Upper lobe of left lung (tissue), 6 donors: ENCODE data around the gene RGL1. TPM values are rescaled to one million over a fixed set of nuclear protein-coding genes. Genes with fewer than 3 reads are reported as not detected.

ENCODE experiments used
- ATAC-seq, 2 donors: fragments of 200-7000 bp; cut with Tn5 transposase; one replicate each; pipeline ENCODE4 v1.9.1; 2022; ENCODE audit warnings: mild to moderate bottlenecking in 2 of 2, moderate library complexity in 2 of 2; ENCODE audit not compliant: low FRiP score in 2 of 2
- DNase-seq, 2 donors: peaks; one replicate each; pipeline ENCODE4 v3.0.0-alpha.2; 2019 to 2020
- H3K27ac ChIP-seq, 4 donors: fragments of 200-600 bp; sonication (generic); one replicate each; pipeline ENCODE4 v1.5.1; 2016 to 2019
- H3K27me3 ChIP-seq, 4 donors: fragments of 200-600 bp; sonication (generic); one replicate each; pipeline ENCODE4 v1.5.1; 2017 to 2019
- H3K36me3 ChIP-seq, 4 donors: fragments of 200-600 bp; sonication (generic); one replicate each; pipeline ENCODE4 v1.5.1; 2016 to 2019
- H3K4me1 ChIP-seq, 4 donors: fragments of 200-600 bp; sonication (generic); one replicate each; pipeline ENCODE4 v1.5.1; 2018 to 2019
- H3K4me3 ChIP-seq, 4 donors: fragments of 200-600 bp; sonication (generic); one replicate each; pipeline ENCODE4 v1.5.1; 2017 to 2019; ENCODE audit warnings: mild to moderate bottlenecking in 2 of 4, moderate library complexity in 1 of 4
- H3K9me3 ChIP-seq, 4 donors: fragments of 200-600 bp; sonication (generic); one replicate each; pipeline ENCODE4 v1.5.1; 2018 to 2019
- EP300 ChIP-seq, 4 donors: sonication (generic); formaldehyde crosslinking; IDR thresholded peaks; one replicate each; pipeline ENCODE4 v1.5.1; 2017; ENCODE audit warnings: antibody characterized with exemption in 4 of 4, control low read depth in 2 of 4
- POLR2A ChIP-seq, 4 donors: fragments of 450-650 bp; IDR thresholded peaks; one replicate each; pipeline ENCODE4 v1.5.1; 2016 to 2017; ENCODE audit warnings: antibody characterized with exemption in 4 of 4, mild to moderate bottlenecking in 2 of 4
- POLR2AphosphoS5 ChIP-seq, 2 donors: sonication (generic); formaldehyde crosslinking; IDR thresholded peaks; one replicate each; pipeline ENCODE4 v1.5.1; 2017; ENCODE audit warnings: antibody characterized with exemption in 2 of 2
- WGBS, 2 donors: methylation state at CpG; one replicate each; pipeline ENCODE4 v1.1.5; 2017 to 2018; 5-methylcytosine and 5-hydroxymethylcytosine counted together
- total RNA-seq, 6 donors: library from RNA; depleted of rRNA in 4 of 6; stranded (reverse); fragments of >200 nt in 4 of 6; gene quantifications; one replicate each; pipeline versions ENCODE4 v1.1.0 to v1.2.1, GENCODE V29; 2016 to 2021
- TF ChIP-seq, protein P1 (sequence below), 6 experiments: fragments of 450-650 bp in 4 of 6; fragments of 200-600 bp in 2 of 6; sonication (generic) in 2 of 6; IDR thresholded peaks; one replicate each; pipeline ENCODE4 v1.5.1; 2016 to 2019; ENCODE audit warnings: antibody characterized with exemption in 6 of 6
- donor health status: DM: no; HTN: no; CAD: no; lungs with moderate emphysema.
- donor health status: DM: no; HTN: yes; CAD: no; lungs with severe emphysema.

Gene RGL1
- total RNA-seq, 6 donors from 2014 or later: 24.1 to 38.9 (median 26.7) TPM

- no peaks in the 10 kb centered on the region for H3K36me3 ChIP-seq
- no peak overlapping the region for H3K27ac ChIP-seq
- no peaks in the 10 kb centered on the region for H3K4me1 ChIP-seq
- H3K27me3 ChIP-seq: no peaks in the 10 kb centered on the region
- 85% methylated on average over 5 of the region's 5 CpGs for WGBS, 2 donors
- H3K9me3 ChIP-seq: no peaks in the 10 kb centered on the region
- no peak overlapping the region for H3K4me3 ChIP-seq
- ATAC-seq (no peak), DNase-seq (no peak)
- TF ChIP-seq POLR2AphosphoS5 (IDR thresholded peaks at IDR 0.05): no peak
- TF ChIP-seq, protein P1, sequence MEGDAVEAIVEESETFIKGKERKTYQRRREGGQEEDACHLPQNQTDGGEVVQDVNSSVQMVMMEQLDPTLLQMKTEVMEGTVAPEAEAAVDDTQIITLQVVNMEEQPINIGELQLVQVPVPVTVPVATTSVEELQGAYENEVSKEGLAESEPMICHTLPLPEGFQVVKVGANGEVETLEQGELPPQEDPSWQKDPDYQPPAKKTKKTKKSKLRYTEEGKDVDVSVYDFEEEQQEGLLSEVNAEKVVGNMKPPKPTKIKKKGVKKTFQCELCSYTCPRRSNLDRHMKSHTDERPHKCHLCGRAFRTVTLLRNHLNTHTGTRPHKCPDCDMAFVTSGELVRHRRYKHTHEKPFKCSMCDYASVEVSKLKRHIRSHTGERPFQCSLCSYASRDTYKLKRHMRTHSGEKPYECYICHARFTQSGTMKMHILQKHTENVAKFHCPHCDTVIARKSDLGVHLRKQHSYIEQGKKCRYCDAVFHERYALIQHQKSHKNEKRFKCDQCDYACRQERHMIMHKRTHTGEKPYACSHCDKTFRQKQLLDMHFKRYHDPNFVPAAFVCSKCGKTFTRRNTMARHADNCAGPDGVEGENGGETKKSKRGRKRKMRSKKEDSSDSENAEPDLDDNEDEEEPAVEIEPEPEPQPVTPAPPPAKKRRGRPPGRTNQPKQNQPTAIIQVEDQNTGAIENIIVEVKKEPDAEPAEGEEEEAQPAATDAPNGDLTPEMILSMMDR (IDR thresholded peaks at IDR 0.05): no peak
- no peak for TF ChIP-seq EP300 (IDR thresholded peaks at IDR 0.05)
- TF ChIP-seq POLR2A (IDR thresholded peaks at IDR 0.05): no peak
Observed at GRCh38 chr1:183941001-183941400, 136.1 kb downstream of the RGL1 start.

DNA sequence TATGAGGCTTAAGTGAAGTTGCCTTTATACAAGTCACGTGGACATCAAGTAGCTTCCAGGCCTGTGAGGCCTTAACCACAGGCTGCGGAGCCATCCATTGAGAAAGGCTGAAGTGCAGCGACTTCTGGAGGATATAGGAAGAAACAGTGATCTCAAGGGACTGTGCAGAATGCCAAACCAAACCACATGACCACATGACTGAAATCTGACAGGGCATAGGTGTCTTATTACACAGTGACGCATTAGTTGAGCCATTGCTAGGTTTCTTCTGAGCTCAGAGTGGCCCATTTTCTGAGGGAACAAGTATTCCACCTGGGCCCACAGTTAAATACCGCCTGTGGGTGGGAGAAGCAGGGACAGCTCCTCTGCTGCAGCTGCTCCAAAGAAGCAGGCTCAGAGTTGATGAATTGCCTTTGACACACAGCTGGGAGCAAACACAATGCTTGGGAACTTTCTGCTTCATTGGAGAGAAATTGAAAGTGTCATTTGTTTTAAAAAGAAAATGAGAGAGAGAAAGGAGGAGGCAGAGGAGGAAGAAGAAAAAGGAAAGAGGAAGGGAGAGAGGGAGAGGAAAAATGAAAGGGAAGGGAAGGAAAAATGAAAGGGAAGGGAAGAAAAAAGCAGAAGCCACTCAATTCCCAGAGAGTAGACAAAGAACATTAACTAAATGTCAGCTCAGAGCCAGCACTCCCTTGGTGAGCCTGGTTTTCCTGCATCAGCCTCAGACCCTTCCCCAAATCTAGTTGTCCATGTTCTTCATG, 138.2 kb downstream of the RGL1 start:
- DNase-seq (peak in 1 of 2 donors; percentile 47), ATAC-seq (peak in 1 of 2 donors; percentile 65)
- WGBS, 2 donors: 63 to 68% methylated on average over 5 of the region's 5 CpGs
- Histone ChIP-seq H3K27me3 (no peaks in the 10 kb centered on the region), H3K4me1 (no peaks in the 10 kb centered on the region), H3K27ac (no peak overlapping the region), H3K36me3 (no peaks in the 10 kb centered on the region), H3K4me3 (no peak overlapping the region), H3K9me3 (no peaks in the 10 kb centered on the region)
- TF ChIP-seq POLR2AphosphoS5 (IDR thresholded peaks at IDR 0.05) (peak in 1 of 2 donors; percentile 16), POLR2A (IDR thresholded peaks at IDR 0.05) (no peak)

DNA sequence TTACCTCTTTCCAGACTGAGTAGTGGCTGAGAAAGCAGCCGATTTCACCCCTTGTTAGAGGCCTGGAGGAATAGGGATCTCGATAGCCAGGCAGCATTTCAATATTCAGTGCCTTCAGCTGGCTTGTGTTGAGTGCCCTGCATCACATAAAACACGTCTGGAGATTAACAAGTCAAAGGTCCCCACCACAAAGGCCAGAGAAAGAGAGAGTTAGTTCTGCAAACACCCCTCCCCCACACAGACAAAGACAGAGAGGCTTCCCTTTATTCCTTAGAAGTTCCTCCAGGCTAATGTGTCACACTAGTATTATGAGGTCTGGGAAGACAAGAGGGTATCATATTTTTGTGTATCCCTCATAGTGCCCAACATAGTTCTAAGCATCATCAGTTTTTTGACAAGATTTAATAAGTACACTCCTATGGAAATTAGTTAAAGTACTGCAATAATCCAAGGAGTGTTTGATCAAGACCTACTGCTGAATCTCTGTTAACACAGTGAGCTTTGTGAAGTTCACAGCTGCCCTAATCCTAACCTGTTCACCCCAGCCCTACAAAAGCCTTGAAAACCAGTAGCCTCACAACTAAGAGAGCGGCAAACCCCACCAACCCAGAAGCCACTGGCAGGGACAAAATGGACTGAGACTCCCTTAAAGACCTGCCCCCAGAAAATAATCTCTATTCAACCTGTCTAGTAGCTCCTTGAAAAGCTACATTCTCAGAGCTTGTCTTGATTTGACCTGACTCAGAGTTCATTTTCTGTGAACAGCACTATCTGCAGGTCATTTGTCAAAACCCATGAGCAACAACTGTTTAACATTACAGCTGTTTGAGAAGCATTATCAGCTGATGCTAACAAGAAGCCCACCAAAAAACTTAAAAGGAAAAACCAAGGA, 140.8 kb downstream of the RGL1 start:
- no peaks in the 10 kb centered on the region for H3K9me3 ChIP-seq
- no peak overlapping the region for H3K4me3 ChIP-seq
- TF ChIP-seq POLR2AphosphoS5 (IDR thresholded peaks at IDR 0.05) (no peak), POLR2A (IDR thresholded peaks at IDR 0.05) (no peak), EP300 (IDR thresholded peaks at IDR 0.05) (no peak)
- TF ChIP-seq, protein P1 (IDR thresholded peaks at IDR 0.05): no peak
- DNase-seq (no peak), ATAC-seq (peak in 1 of 2 donors; percentile 36)
- no peaks in the 10 kb centered on the region for H3K4me1 ChIP-seq
- no peak overlapping the region for H3K27ac ChIP-seq
- H3K36me3 ChIP-seq: no peaks in the 10 kb centered on the region
- H3K27me3 ChIP-seq: no peaks in the 10 kb centered on the region
- WGBS, 2 donors: 67 to 70% methylated on average over 4 of the region's 4 CpGs

- no peak overlapping the region for H3K4me3 ChIP-seq
- 82 to 88% methylated on average over 1 of the region's 1 CpG for WGBS, 2 donors
- H3K27ac ChIP-seq: no peak overlapping the region
- H3K4me1 ChIP-seq: no peaks in the 10 kb centered on the region
- ATAC-seq (no peak), DNase-seq (no peak)
- no peaks in the 10 kb centered on the region for H3K9me3 ChIP-seq
- no peaks in the 10 kb centered on the region for H3K36me3 ChIP-seq
- TF ChIP-seq EP300 (IDR thresholded peaks at IDR 0.05): no peak
- no peak for TF ChIP-seq POLR2AphosphoS5 (IDR thresholded peaks at IDR 0.05)
- no peak for TF ChIP-seq POLR2A (IDR thresholded peaks at IDR 0.05)
- TF ChIP-seq, protein P1 (IDR thresholded peaks at IDR 0.05): no peak
- H3K27me3 ChIP-seq: no peaks in the 10 kb centered on the region
Observed at GRCh38 chr1:183946320-183946613, 141.3 kb downstream of the RGL1 start.

GRCh38 chr1:183947988-183948387, 143.1 kb downstream of the RGL1 start:
- H3K27me3 ChIP-seq: no peaks in the 10 kb centered on the region
- ATAC-seq (no peak), DNase-seq (no peak)
- TF ChIP-seq, protein P1 (IDR thresholded peaks at IDR 0.05): no peak
- TF ChIP-seq EP300 (IDR thresholded peaks at IDR 0.05) (no peak), POLR2A (IDR thresholded peaks at IDR 0.05) (no peak), POLR2AphosphoS5 (IDR thresholded peaks at IDR 0.05) (no peak)
- H3K9me3 ChIP-seq: no peaks in the 10 kb centered on the region
- WGBS, 2 donors: 83 to 96% methylated on average over 1 of the region's 1 CpG
- H3K36me3 ChIP-seq: no peaks in the 10 kb centered on the region
- H3K4me1 ChIP-seq: no peaks in the 10 kb centered on the region
- H3K27ac ChIP-seq: no peak overlapping the region
- H3K4me3 ChIP-seq: no peak overlapping the region
